Sigmoid colon (tissue), 3 donors: ENCODE data around the gene ATP6V1F.

Source experiments
- CTCF ChIP-seq, 4 experiments: fragments of 450-650 bp in 3 of 4; fragments of 200-600 bp in 1 of 4; IDR thresholded peaks; one replicate each; pipeline ENCODE4 v1.5.1; 2016 to 2019; ENCODE audit warnings: antibody characterized with exemption in 4 of 4, mild to moderate bottlenecking in 3 of 4, moderate library complexity in 2 of 4
- POLR2A ChIP-seq, 2 donors: fragments of 450-650 bp; IDR thresholded peaks; one replicate each; pipeline ENCODE4 v1.6.1; 2016; ENCODE audit warnings: antibody characterized with exemption in 2 of 2, mild to moderate bottlenecking in 2 of 2, moderate library complexity in 2 of 2

- TF ChIP-seq CTCF (IDR thresholded peaks at IDR 0.05), result no peak
- TF ChIP-seq POLR2A (IDR thresholded peaks at IDR 0.05), result no peak
These were observed 14.1 kb upstream of the ATP6V1F start for GRCh38 chr7:128848289-128849155.
